Fibroblast of lung (primary cell): Measurements from ENCODE around the gene PPP1R9A.

ENCODE experiments used
- EZH2 ChIP-seq: IDR thresholded peaks from 2 replicates; pipeline ENCODE4 v1.5.1; 2012; ENCODE audit warnings: low read length, control low read depth, mild to moderate bottlenecking; ENCODE audit errors: missing control alignments
- TF ChIP-seq, protein P1 (sequence below), 2 donors: IDR thresholded peaks in 1 of 2; conservative IDR thresholded peaks in 1 of 2; 1 replicate in 1 of 2; 2 replicates in 1 of 2; pipeline ENCODE4 v1.5.1; 2011 to 2012; ENCODE audit warnings: low read length in 2 of 2, control low read depth in 1 of 2, inconsistent platforms in 1 of 2, low read depth in 1 of 2, mild to moderate bottlenecking in 1 of 2

DNA sequence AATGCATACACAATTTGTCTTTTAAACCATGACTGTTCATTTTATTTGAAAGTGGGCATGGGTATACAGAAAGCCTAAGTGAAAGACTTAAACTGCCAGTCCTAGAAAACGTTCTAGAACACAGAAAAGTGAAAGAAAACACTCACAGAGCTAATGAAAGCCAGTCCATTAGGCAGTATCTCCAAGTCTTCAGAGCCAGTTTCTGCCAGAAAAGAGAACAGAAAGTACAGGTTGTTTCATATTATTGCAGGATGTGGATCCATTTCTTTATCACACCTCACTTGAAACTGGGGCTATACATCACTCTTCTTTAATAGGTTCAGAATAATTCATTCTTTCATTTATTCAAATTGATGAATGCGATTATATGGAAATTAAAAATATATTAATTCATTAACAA is 409.2 kb downstream of the PPP1R9A start:
- TF ChIP-seq, protein P1, sequence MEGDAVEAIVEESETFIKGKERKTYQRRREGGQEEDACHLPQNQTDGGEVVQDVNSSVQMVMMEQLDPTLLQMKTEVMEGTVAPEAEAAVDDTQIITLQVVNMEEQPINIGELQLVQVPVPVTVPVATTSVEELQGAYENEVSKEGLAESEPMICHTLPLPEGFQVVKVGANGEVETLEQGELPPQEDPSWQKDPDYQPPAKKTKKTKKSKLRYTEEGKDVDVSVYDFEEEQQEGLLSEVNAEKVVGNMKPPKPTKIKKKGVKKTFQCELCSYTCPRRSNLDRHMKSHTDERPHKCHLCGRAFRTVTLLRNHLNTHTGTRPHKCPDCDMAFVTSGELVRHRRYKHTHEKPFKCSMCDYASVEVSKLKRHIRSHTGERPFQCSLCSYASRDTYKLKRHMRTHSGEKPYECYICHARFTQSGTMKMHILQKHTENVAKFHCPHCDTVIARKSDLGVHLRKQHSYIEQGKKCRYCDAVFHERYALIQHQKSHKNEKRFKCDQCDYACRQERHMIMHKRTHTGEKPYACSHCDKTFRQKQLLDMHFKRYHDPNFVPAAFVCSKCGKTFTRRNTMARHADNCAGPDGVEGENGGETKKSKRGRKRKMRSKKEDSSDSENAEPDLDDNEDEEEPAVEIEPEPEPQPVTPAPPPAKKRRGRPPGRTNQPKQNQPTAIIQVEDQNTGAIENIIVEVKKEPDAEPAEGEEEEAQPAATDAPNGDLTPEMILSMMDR (conservative IDR thresholded peaks at IDR 0.05 in 1 of 2, IDR thresholded peaks at IDR 0.05 in 1 of 2; ENCODE audit: low read depth in 1 of 2, low read length in 2 of 2) = no peak
- TF ChIP-seq EZH2 = no peak
